Fibroblast of lung (primary cell): Measurements from ENCODE around the gene C10orf71. TPM values are rescaled to one million over a fixed set of nuclear protein-coding genes. Genes with fewer than 3 reads are reported as not detected.

ENCODE experiments used
- DNase-seq, 2 donors: peaks; one replicate each; pipeline versions ENCODE4 v3.0.0 to v3.0.0-alpha.2; 2010; ENCODE audit warnings: low read depth in 2 of 2
- H2AFZ ChIP-seq: 2 replicates; pipeline ENCODE4 v1.5.1; 2012; ENCODE audit warnings: low read length, control low read depth, inconsistent platforms
- H3K27ac ChIP-seq: 2 replicates; pipeline ENCODE4 v1.5.1; 2011; ENCODE audit warnings: low read length, control low read depth; ENCODE audit not compliant: insufficient read depth
- H3K27me3 ChIP-seq: 2 replicates; pipeline ENCODE4 v1.5.1; 2011; ENCODE audit warnings: mild to moderate bottlenecking, low read length; ENCODE audit not compliant: control insufficient read depth, insufficient read depth
- H3K36me3 ChIP-seq: 2 replicates; pipeline ENCODE4 v1.5.1; 2011; ENCODE audit warnings: low read length; ENCODE audit not compliant: control insufficient read depth, insufficient read depth
- H3K4me1 ChIP-seq: 2 replicates; pipeline ENCODE4 v1.5.1; 2011; ENCODE audit warnings: low read length; ENCODE audit not compliant: control insufficient read depth, insufficient read depth; ENCODE audit errors: extremely low read depth
- H3K4me2 ChIP-seq: 2 replicates; pipeline ENCODE4 v1.5.1; 2011; ENCODE audit warnings: low read length, control low read depth; ENCODE audit not compliant: insufficient read depth; ENCODE audit errors: extremely low read depth
- H3K4me3 ChIP-seq, 4 experiments: fragments of 200-600 bp in 1 of 4; sonication (generic) in 1 of 4; replicated peaks in 1 of 4; 2 replicates each; pipeline ENCODE4 v1.5.1; 2011 to 2016; ENCODE audit warnings: low read length in 4 of 4, low read depth in 3 of 4, mild to moderate bottlenecking in 3 of 4, control low read depth in 2 of 4, inconsistent platforms in 1 of 4, mixed read lengths in 1 of 4; ENCODE audit not compliant: insufficient read depth in 1 of 4; ENCODE audit errors: control extremely low read depth in 1 of 4
- H3K79me2 ChIP-seq: 2 replicates; pipeline ENCODE4 v1.5.1; 2012; ENCODE audit warnings: mild to moderate bottlenecking, low read length, inconsistent platforms; ENCODE audit not compliant: control insufficient read depth, insufficient read depth
- H3K9ac ChIP-seq: 2 replicates; pipeline ENCODE4 v1.5.1; 2011; ENCODE audit warnings: mild to moderate bottlenecking, low read length, control low read depth; ENCODE audit not compliant: insufficient read depth
- H3K9me3 ChIP-seq: 2 replicates; pipeline ENCODE4 v1.5.1; 2012; ENCODE audit warnings: low read depth, low read length; ENCODE audit not compliant: control insufficient read depth, insufficient read depth
- H4K20me1 ChIP-seq: 2 replicates; pipeline ENCODE4 v1.5.1; 2011; ENCODE audit warnings: low read length; ENCODE audit not compliant: control insufficient read depth, insufficient read depth; ENCODE audit errors: extremely low read depth
- CTCF ChIP-seq, 2 donors: IDR thresholded peaks in 1 of 2; conservative IDR thresholded peaks in 1 of 2; 1 replicate in 1 of 2; 2 replicates in 1 of 2; pipeline ENCODE4 v1.5.1; 2011 to 2012; ENCODE audit warnings: low read length in 2 of 2, control low read depth in 1 of 2, inconsistent platforms in 1 of 2, low read depth in 1 of 2, mild to moderate bottlenecking in 1 of 2
- EZH2 ChIP-seq: IDR thresholded peaks from 2 replicates; pipeline ENCODE4 v1.5.1; 2012; ENCODE audit warnings: low read length, control low read depth, mild to moderate bottlenecking; ENCODE audit errors: missing control alignments
- polyA plus RNA-seq, 2 donors: library from polyadenylated mRNA; depleted of rRNA in 1 of 2; stranded (reverse) in 1 of 2; unstranded in 1 of 2; fragments of >200 nt; gene quantifications; 2 replicates each; pipeline ENCODE4 v1.2.1, GENCODE V29; 2011 to 2012; ENCODE audit warnings: missing spikeins in 1 of 2
- total RNA-seq: library from RNA; depleted of rRNA; stranded (reverse); fragments of >200 nt; gene quantifications from 2 replicates; pipeline ENCODE4 v1.2.1, GENCODE V29; 2014

The C10orf71 gene
- total and polyA plus RNA-seq, 2 donors (not counting 1 experiment from before 2014, with no cell fraction given), result not detected

- TF ChIP-seq EZH2, result no peak
- no peak for TF ChIP-seq CTCF (conservative IDR thresholded peaks at IDR 0.05 in 1 of 2, IDR thresholded peaks at IDR 0.05 in 1 of 2; ENCODE audit: low read depth in 1 of 2, low read length in 2 of 2)
- no peaks in the 10 kb centered on the region for H3K4me1 ChIP-seq
- no peak overlapping the region for H3K4me3 ChIP-seq
Observed at GRCh38 chr10:49335364-49335972, 36.5 kb downstream of the C10orf71 start.

GRCh38 chr10:49338604-49339003 lies 39.6 kb downstream of the C10orf71 start:
- TF ChIP-seq EZH2, result no peak
- no peak for TF ChIP-seq CTCF (conservative IDR thresholded peaks at IDR 0.05 in 1 of 2, IDR thresholded peaks at IDR 0.05 in 1 of 2; ENCODE audit: low read depth in 1 of 2, low read length in 2 of 2)
- DNase-seq, result no peak

More at GRCh38 chr10:49335364-49335972, 36.5 kb downstream of the C10orf71 start:
- Histone ChIP-seq H2AFZ (no peak overlapping the region), H3K36me3 (no peaks in the 10 kb centered on the region), H3K9me3 (no peaks in the 10 kb centered on the region), H3K27ac (no peak overlapping the region), H3K9ac (no peak overlapping the region), H3K27me3 (peaks cover 2% of the 10 kb centered on the region), H3K4me2 (no peak overlapping the region), H3K79me2 (no peaks in the 10 kb centered on the region), H4K20me1 (no peaks in the 10 kb centered on the region)
- DNase-seq, result no peak

GRCh38 chr10:49344840-49345239 lies 45.9 kb downstream of the C10orf71 start:
- H3K9ac ChIP-seq, result no peak overlapping the region
- no peaks in the 10 kb centered on the region for H3K4me1 ChIP-seq
- no peaks in the 10 kb centered on the region for H3K36me3 ChIP-seq
- peaks cover 3% of the 10 kb centered on the region for H4K20me1 ChIP-seq
- no peak overlapping the region for H3K4me3 ChIP-seq
- H2AFZ ChIP-seq, result no peak overlapping the region
- H3K9me3 ChIP-seq, result no peaks in the 10 kb centered on the region
- H3K27me3 ChIP-seq, result no peaks in the 10 kb centered on the region
- no peak for TF ChIP-seq CTCF (conservative IDR thresholded peaks at IDR 0.05 in 1 of 2, IDR thresholded peaks at IDR 0.05 in 1 of 2; ENCODE audit: low read depth in 1 of 2, low read length in 2 of 2)
- no peak for TF ChIP-seq EZH2
- no peak overlapping the region for H3K27ac ChIP-seq
- DNase-seq, result no peak
- no peak overlapping the region for H3K4me2 ChIP-seq
- H3K79me2 ChIP-seq, result no peaks in the 10 kb centered on the region

More at GRCh38 chr10:49338604-49339003, 39.6 kb downstream of the C10orf71 start:
- H3K4me2 ChIP-seq, result no peak overlapping the region
- H3K36me3 ChIP-seq, result no peaks in the 10 kb centered on the region
- no peaks in the 10 kb centered on the region for H3K4me1 ChIP-seq
- no peaks in the 10 kb centered on the region for H3K79me2 ChIP-seq
- no peak overlapping the region for H3K27ac ChIP-seq
- H4K20me1 ChIP-seq, result no peaks in the 10 kb centered on the region
- H3K9me3 ChIP-seq, result no peaks in the 10 kb centered on the region
- H2AFZ ChIP-seq, result no peak overlapping the region
- H3K4me3 ChIP-seq, result no peak overlapping the region
- H3K27me3 ChIP-seq, result no peaks in the 10 kb centered on the region
- no peak overlapping the region for H3K9ac ChIP-seq
